Kidney (tissue), 14 donors: ENCODE data around the gene RHBDL1. TPM values are rescaled to one million over a fixed set of nuclear protein-coding genes. Genes with fewer than 3 reads are reported as not detected.

Source experiments
- DNase-seq, 5 donors: peaks; one replicate each; pipeline ENCODE4 v3.0.0-alpha.2; 2013 to 2020
- FAIRE-seq: peaks from 2 replicates; lab custom pipeline; 2012; peaks lifted over from hg19 to GRCh38; lab: Jason Lieb, UNC
- H3K27ac ChIP-seq, 2 donors: one replicate each; pipeline ENCODE4 v1.7.0; 2013; ENCODE audit warnings: low read depth in 2 of 2, low read length in 2 of 2, inconsistent platforms in 1 of 2
- H3K27me3 ChIP-seq: one replicate; pipeline ENCODE4 v1.7.1; 2013; ENCODE audit warnings: low read length, inconsistent platforms; ENCODE audit not compliant: control insufficient read depth, insufficient read depth
- H3K36me3 ChIP-seq, 3 donors: one replicate each; pipeline versions ENCODE4 v1.7.0 to v1.7.1; 2013; ENCODE audit warnings: low read length in 3 of 3, control low read depth in 1 of 3, inconsistent platforms in 1 of 3; ENCODE audit not compliant: insufficient read depth in 3 of 3, control insufficient read depth in 2 of 3
- H3K4me1 ChIP-seq, 3 donors: one replicate each; pipeline versions ENCODE4 v1.7.0 to v1.7.1; 2013; ENCODE audit warnings: low read length in 3 of 3, inconsistent platforms in 1 of 3, low read depth in 1 of 3; ENCODE audit not compliant: control insufficient read depth in 2 of 3, insufficient read depth in 2 of 3
- H3K4me3 ChIP-seq, 3 donors: one replicate each; pipeline versions ENCODE4 v1.7.0 to v1.8.1; 2013; ENCODE audit warnings: low read length in 3 of 3, control low read depth in 1 of 3, inconsistent platforms in 1 of 3
- H3K9ac ChIP-seq, 3 donors: one replicate each; pipeline versions ENCODE4 v1.7.0 to v1.7.1; 2013; ENCODE audit warnings: low read length in 3 of 3, control low read depth in 1 of 3, inconsistent platforms in 1 of 3
- H3K9me3 ChIP-seq, 3 donors: one replicate each; pipeline versions ENCODE4 v1.7.0 to v1.7.1; 2013; ENCODE audit warnings: low read length in 3 of 3, control low read depth in 1 of 3, inconsistent platforms in 1 of 3; ENCODE audit not compliant: control insufficient read depth in 2 of 3, insufficient read depth in 1 of 3
- CTCF ChIP-seq: IDR thresholded peaks from 3 replicates; pipeline ENCODE4 v1.5.1; 2012; ENCODE audit warnings: mild to moderate bottlenecking, moderate library complexity, borderline replicate concordance; ENCODE audit not compliant: insufficient read depth; ENCODE audit errors: extremely low read depth
- intact Hi-C: fragments of 100-400 bp; cut with DNase I; formaldehyde crosslinking; loops from one replicate; pipeline ENCODE4 v1.11.1; 2022
- polyA plus RNA-seq: library from polyadenylated mRNA; stranded (reverse); fragments of 350-450 nt; fragmentation: Illumina TruSeq; extraction: RNeasy Lipid Tissue Mini Kit (QIAGEN cat#74804); gene quantifications from one replicate; pipeline ENCODE4 v1.2.3, GENCODE V29; 2014; ENCODE audit warnings: low read depth, low replicate concordance; ENCODE audit not compliant: insufficient read depth
- total RNA-seq: library from RNA; stranded (reverse); fragmentation: NEBNext Ultra II Directional; extraction: Animal tissue kit (Norgen Biotek cat#: 25700); gene quantifications from one replicate; pipeline ENCODE4 v1.2.1, GENCODE V29; 2021
- donor health status: control.
- donor health status: control.
- donor health status: control.
- donor health status: control.
- donor health status: control.
- donor health status: DM: yes; HTN: yes; CAD: no.
- donor health status: Normal renal cell carcinoma (clear cell type).

The RHBDL1 gene
- total and polyA plus RNA-seq, 2 donors from 2014 or later, result 0.88 to 9.7 TPM

GRCh38 chr16:636206-637080 lies 39.0 kb upstream of the RHBDL1 start, which contains the start of gene METTL26:
Gene METTL26 (minus strand): TSS chr16:636305. CDS start chr16:636290, 15 bp downstream.
- Histone ChIP-seq H3K4me3 (peak within 1 kb of the TSS; percentile 84 to 88 (median 86)), H3K36me3 (no peaks in the 10 kb centered on the region), H3K27me3 (no peaks in the 10 kb centered on the region), H3K27ac (peak within 1 kb of the TSS; percentile 99), H3K9me3 (no peaks in the 10 kb centered on the region), H3K4me1 (peaks cover 0 to 22% (median 0%) of the 10 kb centered on the region in 3 donors), H3K9ac (peak within 1 kb of the TSS; percentile 83 to 96 (median 91))
- intact Hi-C loops, result no loop called here
- peak; percentile 9 for TF ChIP-seq CTCF
- FAIRE-seq (no peak), DNase-seq (peak; percentile 95 to 98 (median 96))

GRCh38 chr16:637081-638018 lies 38.1 kb upstream of the RHBDL1 start:
- H3K4me3 ChIP-seq, result peak overlapping the region; percentile 44 to 86 (median 77)
- peak overlapping the region in 2 of 3 donors; percentile 19 to 65 for H3K9ac ChIP-seq
- no peak for TF ChIP-seq CTCF
- H3K27ac ChIP-seq, result peak overlapping the region; percentile 99
- no peaks in the 10 kb centered on the region for H3K27me3 ChIP-seq
- DNase-seq, result peak in 4 of 5 donors; percentile 94 to 98 (median 96)
- H3K4me1 ChIP-seq, result peaks cover 0 to 23% (median 0%) of the 10 kb centered on the region in 3 donors
- intact Hi-C loops, result no loop called here
- no peaks in the 10 kb centered on the region for H3K36me3 ChIP-seq
- FAIRE-seq, result no peak
- no peaks in the 10 kb centered on the region for H3K9me3 ChIP-seq

GRCh38 chr16:638034-638543 lies 37.4 kb upstream of the RHBDL1 start:
- H3K4me1 ChIP-seq, result peaks cover 0 to 25% (median 0%) of the 10 kb centered on the region in 3 donors
- H3K4me3 ChIP-seq, result no peak overlapping the region
- H3K9ac ChIP-seq, result no peak overlapping the region
- no peak for TF ChIP-seq CTCF
- no peaks in the 10 kb centered on the region for H3K36me3 ChIP-seq
- H3K27me3 ChIP-seq, result no peaks in the 10 kb centered on the region
- DNase-seq, result no peak
- intact Hi-C loops, result no loop called here
- no peaks in the 10 kb centered on the region for H3K9me3 ChIP-seq
- peak overlapping the region; percentile 52 to 67 for H3K27ac ChIP-seq
- no peak for FAIRE-seq
